Testis (tissue), 2 donors: Measurements from ENCODE around the gene RSPH10B2.

Experiments
- CTCF ChIP-seq, 3 experiments: fragments of 450-650 bp in 2 of 3; fragments of 200-600 bp in 1 of 3; sonication (generic) in 1 of 3; IDR thresholded peaks; one replicate each; pipeline ENCODE4 v1.5.1; 2016 to 2019; ENCODE audit warnings: antibody characterized with exemption in 3 of 3, mild to moderate bottlenecking in 2 of 3, moderate library complexity in 1 of 3
- POLR2A ChIP-seq: fragments of 450-650 bp; IDR thresholded peaks from one replicate; pipeline ENCODE4 v1.6.1; 2017; ENCODE audit warnings: antibody characterized with exemption, mild to moderate bottlenecking, moderate library complexity

GRCh38 chr7:6705959-6706665 lies 47.8 kb upstream of the RSPH10B2 start:
- TF ChIP-seq CTCF (IDR thresholded peaks at IDR 0.05) (no peak), POLR2A (no peak)
